Activated CD8-positive, alpha-beta memory T cell treated with anti-CD3 and anti-CD28 coated beads for 48 hours (primary cell): ENCODE measurements around the gene DPYD.
A peak's percentile ranks its signal among the peaks of the same experiment; 100 is the strongest.

Experiments used
- DNase-seq, 3 experiments: peaks; one replicate each; pipeline ENCODE4 v3.0.0-alpha.2; 2020; ENCODE audit warnings: low read depth in 2 of 3, low spot score in 2 of 3

Gene DPYD

GRCh38 chr1:97920832-97921571 lies at the start of gene DPYD:
Gene DPYD (minus strand): TSS chr1:97921034. CDS start chr1:97920922, 112 bp downstream.
- peak; percentile 63 to 69 (median 68) for DNase-seq

DNA sequence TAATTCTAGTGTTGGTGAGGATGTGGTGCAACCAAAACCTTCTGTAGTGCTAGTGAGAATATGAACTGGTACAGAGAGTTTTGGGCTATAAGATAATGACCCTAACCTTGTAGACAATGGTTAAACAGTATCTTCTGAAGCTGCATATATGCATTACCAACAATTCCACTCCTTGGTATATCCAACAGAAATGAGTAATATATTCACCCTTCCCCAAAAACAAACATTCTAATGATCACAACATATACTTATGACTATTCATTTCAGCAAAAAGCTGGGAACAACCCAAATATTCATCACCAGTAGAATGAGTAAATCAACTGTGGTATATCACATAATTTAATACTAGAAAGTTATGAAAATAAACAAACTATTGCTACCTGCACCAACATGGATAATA lies 39.6 kb upstream of the DPYD start:
- DNase-seq: no peak

DNA sequence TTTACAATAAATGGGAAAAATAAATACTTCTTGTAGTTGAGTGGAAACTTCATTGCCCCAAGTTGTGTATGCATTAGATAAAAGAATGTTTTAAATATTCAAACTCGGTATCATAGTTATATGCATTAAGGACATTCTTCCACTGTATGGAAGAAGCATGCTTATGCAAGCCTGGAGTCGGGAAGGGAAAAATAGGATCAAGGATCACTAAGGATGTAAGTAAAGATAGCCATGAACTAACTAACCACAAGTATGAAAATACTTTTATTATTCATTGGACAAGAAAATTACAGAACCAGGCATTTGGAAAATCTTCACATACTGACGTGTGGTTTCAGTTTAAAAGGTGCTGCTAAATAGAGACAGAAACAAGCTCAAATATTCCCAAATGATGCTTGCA lies 26.9 kb upstream of the DPYD start:
- DNase-seq: no peak

DNA sequence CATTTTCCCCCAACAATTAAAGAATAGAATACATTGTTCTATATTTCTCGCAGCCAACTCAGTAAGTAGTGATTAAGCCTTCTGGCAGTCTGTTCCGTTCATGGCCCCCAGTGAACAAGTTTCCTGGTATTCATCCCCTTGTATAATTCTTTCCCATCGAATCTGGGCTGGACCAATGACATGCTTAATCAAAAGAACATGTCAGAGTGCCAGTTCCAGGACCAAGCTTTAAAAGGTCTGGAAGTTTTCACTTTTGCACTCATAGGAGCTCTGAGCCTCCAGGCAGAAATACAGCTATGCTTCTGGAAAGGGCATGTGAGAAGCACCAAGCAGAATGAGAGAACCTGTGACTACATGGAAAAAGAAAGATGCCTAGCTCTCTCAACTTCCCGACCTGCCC lies 22.5 kb upstream of the DPYD start:
- no peak for DNase-seq

- no peak for DNase-seq
Observed at GRCh38 chr1:97942161-97943123, 21.6 kb upstream of the DPYD start.

GRCh38 chr1:97938285-97938642 lies 17.4 kb upstream of the DPYD start:
- no peak for DNase-seq

DNA sequence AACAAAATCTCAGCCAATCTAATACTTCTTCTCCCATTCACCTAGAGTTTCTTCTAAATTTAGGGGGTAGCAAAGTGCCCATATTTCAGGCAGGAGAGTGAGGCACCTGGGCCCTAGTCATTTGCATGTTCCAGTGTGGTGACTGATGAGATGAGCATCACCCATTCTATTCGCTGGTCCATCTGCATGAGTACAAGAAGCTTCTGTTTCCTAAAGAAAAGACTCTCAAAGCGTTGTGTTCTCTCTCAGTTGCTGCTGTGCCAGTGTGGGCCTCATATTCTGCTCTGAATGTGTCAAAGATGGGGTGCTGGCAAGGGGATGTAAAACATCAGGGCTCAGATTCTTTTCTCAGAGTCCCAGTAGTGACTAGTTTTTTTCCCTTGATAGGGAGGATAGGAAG lies 16.1 kb upstream of the DPYD start:
- DNase-seq: no peak

DNA sequence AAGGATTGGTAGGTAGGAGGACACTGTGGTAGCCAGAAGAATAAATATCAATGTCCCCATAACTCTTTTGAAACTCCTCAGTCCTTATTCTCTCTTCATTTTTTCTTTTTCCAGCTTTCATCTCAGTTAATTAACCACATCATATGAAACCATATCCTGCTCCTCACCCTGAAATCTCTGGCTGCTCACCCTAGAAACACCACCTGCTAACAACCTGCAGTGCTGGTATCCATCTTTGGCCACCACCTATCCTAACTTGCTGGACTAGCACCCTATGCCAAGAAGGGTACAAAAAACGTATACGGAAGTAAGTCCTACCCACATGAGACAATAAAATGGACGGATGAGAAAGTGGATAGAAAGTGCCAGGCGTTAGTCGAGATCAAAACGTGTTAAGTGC lies 13.7 kb upstream of the DPYD start:
- no peak for DNase-seq

DNA sequence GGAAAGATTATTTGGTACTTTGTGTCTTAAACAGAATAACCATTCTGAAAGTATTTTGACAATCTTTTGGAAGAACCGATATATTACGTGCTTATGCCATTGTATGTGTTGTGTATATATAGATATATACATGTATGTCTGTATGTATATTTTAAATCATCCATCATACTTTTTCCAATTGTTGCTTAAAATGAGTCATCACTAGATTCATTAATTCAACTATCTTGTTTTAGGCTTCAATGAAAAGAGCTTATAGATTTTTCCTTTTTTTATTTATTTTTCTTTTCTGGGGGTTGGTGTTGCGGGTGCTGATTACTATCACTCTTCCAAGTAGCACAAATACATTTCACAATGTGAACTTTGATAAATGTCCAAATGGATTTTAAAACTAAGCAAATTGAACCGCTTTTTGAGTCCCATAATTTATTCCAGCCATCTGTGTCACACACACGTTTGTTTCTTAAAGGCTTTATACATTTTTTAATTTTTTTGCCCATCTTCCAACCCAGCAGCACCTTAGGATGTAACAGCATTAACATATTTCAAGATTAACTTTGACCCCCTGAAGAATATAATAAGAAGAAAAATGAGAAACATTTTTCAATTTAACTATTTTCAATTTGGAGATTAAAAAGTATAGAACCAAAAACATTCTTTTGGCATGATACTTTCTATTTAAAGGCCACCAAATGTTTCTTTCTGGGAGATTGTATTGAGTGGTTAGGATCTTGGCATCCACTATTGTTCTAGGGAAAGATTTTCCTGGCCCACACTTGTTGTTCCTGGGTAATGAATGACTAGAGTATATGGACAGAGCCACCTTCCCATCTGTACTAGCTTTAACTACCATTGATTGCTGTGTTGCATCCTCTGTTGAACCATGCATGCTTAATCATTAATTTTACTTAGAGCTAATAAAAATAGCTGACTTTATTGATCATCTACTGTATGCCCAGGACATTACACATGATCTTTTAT lies 9.3 kb upstream of the DPYD start:
- DNase-seq: no peak

DNA sequence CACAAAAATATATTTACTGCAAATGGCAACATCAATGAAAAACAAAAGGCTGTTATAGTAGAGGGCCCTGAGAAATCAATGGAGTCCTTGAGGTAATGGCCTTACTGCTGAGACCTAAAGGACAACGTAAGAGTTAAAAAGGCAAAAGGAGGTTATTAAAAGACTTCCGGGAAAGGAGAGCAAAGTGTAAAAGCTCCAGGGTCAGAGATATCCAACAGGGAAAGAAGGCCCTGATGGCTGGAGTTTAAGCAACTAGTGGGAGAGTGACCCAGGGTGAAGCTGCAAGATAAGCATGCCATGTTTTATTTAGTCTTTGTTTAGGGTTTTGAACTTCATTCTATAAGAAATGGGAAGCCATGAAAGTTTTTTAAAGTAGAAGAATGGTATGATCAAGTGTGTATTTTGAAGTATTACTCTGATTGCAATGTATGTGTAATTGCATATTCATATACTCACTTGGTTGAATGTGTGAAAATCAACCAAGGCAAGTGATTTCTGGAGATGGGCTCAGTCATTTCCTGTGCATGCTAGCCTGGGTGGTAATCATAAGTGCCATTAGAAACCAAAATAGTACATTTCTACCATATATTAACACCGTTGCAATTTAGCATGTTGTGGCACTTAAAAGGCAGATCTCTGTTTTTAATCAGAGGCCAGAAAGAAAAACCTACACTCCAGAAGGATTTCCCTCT lies 5.3 kb upstream of the DPYD start:
- no peak for DNase-seq

DNA sequence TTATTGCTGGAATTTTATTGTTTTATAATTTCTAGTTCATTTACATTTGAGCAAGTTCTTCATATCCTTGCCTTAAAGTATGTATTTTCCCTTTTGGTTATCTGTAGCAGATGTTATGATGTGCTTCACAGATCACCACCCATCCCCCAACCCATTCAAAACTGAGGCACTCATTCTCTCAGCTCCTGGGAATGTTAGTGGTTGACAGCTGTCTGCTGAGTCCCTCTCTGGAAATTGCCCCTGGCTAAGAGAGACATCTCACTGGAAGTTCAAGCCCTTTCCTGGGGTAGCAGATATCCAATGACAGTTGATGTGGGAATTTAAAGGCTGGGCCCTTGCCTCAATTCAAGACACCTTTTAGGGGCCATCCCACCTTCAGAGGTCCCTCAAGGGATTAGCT lies 4.3 kb upstream of the DPYD start:
- DNase-seq: no peak

GRCh38 chr1:97923811-97924210 lies 3.0 kb upstream of the DPYD start:
- DNase-seq: no peak

DNA sequence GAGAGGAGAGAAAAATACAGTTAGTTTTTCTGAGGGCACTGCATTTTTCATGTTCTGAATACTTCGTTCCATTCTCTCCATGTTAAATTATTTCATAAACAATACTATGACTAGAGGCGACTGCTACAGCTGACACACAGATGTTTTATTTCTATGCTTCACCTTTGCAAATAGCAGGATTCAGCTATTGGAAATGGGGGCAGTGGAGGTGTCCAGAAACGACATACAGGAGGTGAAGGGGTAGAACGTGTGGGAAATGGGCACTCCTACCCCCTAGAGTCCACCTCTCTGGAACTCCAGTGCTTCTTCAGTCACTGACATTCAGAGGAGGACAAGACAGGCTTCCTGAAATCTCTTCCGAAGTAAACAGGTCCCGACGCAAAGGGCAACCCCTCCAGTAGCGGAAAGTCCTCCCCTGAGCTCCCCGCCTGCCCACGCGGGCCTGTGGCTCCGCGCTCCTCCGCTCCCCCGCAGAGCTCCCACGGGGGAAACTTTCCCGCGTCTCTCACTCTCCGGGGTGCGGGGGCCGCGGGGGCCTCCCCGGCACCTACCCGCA lies 480 bp downstream of the DPYD start:
- DNase-seq: peak in 1 of 3 experiments; percentile 6

- DNase-seq: no peak
Observed at GRCh38 chr1:97919585-97920261, 1.1 kb downstream of the DPYD start.

DNA sequence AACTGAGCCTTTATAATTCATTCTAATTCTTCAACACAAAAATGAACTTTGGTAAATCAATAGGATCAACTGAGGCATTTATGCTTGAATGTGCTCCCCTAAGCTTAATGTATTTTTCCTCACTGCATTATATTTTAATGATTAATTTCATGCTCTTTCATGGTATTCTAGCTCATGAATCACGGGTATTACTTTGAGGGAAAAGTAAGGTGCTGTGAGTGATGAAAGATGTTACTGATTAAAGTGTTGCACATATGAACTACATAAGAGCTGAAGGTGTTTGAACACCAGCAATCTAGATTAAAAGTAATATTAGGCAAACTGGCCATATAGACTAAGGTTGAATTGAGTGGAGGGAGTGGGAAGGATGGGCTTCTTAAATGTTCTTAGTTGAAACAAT lies 1.9 kb downstream of the DPYD start:
- DNase-seq: no peak

GRCh38 chr1:97913506-97914139 lies 7.2 kb downstream of the DPYD start:
- no peak for DNase-seq

- no peak for DNase-seq
Observed at GRCh38 chr1:97911266-97912215, 9.3 kb downstream of the DPYD start.

GRCh38 chr1:97909266-97909665 lies 11.6 kb downstream of the DPYD start:
- DNase-seq: no peak
